Stomach smooth muscle (tissue), 2 donors: ENCODE measurements around the gene ZNF28.
"Not testable (repeated sequence)": the region's sequence is repeated elsewhere in the genome, so short reads cannot be mapped to it uniquely, and the experiment has no call there.

Experiments used
- H3K27ac ChIP-seq: one replicate; pipeline ENCODE4 v1.7.0; 2013; ENCODE audit warnings: mild to moderate bottlenecking, low read length, inconsistent platforms
- H3K27me3 ChIP-seq, 2 donors: one replicate each; pipeline ENCODE4 v1.7.0; 2013; ENCODE audit warnings: low read length in 2 of 2; ENCODE audit not compliant: insufficient read depth in 2 of 2, control insufficient read depth in 1 of 2
- H3K36me3 ChIP-seq, 2 donors: one replicate each; pipeline ENCODE4 v1.7.0; 2013; ENCODE audit warnings: low read length in 2 of 2; ENCODE audit not compliant: control insufficient read depth in 2 of 2, insufficient read depth in 2 of 2
- H3K4me1 ChIP-seq: one replicate; pipeline ENCODE4 v1.7.0; 2013; ENCODE audit warnings: low read length; ENCODE audit not compliant: control insufficient read depth, insufficient read depth
- H3K4me3 ChIP-seq, 2 donors: one replicate each; pipeline ENCODE4 v1.7.0; 2013; ENCODE audit warnings: low read length in 2 of 2
- H3K9ac ChIP-seq, 2 donors: one replicate each; pipeline ENCODE4 v1.7.0; 2013; ENCODE audit warnings: low read length in 2 of 2, mild to moderate bottlenecking in 1 of 2
- H3K9me3 ChIP-seq, 2 donors: one replicate each; pipeline ENCODE4 v1.7.0; 2013; ENCODE audit warnings: low read length in 2 of 2; ENCODE audit not compliant: control insufficient read depth in 2 of 2
- donor health status: healthy.
- donor health status: Pancreatic carcinoma.

The ZNF28 gene

GRCh38 chr19:52823676-52824075 lies 2.2 kb upstream of the ZNF28 start:
- Histone ChIP-seq H3K4me1 (no peaks in the 10 kb centered on the region), H3K9me3 (no peaks in the 10 kb centered on the region), H3K9ac (no peak overlapping the region), H3K27me3 (no peaks in the 10 kb centered on the region), H3K27ac (no peak overlapping the region), H3K4me3 (no peak overlapping the region), H3K36me3 (no peaks in the 10 kb centered on the region)

GRCh38 chr19:52820472-52821203 lies 795 bp downstream of the ZNF28 start:
- not testable (repeated sequence) for H3K27ac ChIP-seq, H3K9me3 ChIP-seq, H3K4me1 ChIP-seq, H3K36me3 ChIP-seq, H3K27me3 ChIP-seq
- Histone ChIP-seq H3K9ac (peak overlapping the region; percentile 55 to 83), H3K4me3 (peak overlapping the region; percentile 75 to 76)

GRCh38 chr19:52809801-52810200 lies 11.6 kb downstream of the ZNF28 start:
- Histone ChIP-seq H3K4me1 (no peaks in the 10 kb centered on the region), H3K27me3 (no peaks in the 10 kb centered on the region), H3K9me3 (no peaks in the 10 kb centered on the region), H3K9ac (no peak overlapping the region), H3K27ac (no peak overlapping the region), H3K36me3 (peaks cover 8 to 12% of the 10 kb centered on the region in 2 donors), H3K4me3 (no peak overlapping the region)

GRCh38 chr19:52799950-52800640 lies 21.3 kb downstream of the ZNF28 start:
- H3K36me3 ChIP-seq = peaks cover 19 to 29% of the 10 kb centered on the region in 2 donors
- H3K27me3 ChIP-seq, H3K9ac ChIP-seq, H3K4me1 ChIP-seq, H3K4me3 ChIP-seq, H3K27ac ChIP-seq: not testable (repeated sequence)
- peaks cover 20 to 22% of the 10 kb centered on the region in 2 donors for H3K9me3 ChIP-seq

- Histone ChIP-seq H3K27me3 (no peaks in the 10 kb centered on the region), H3K27ac (no peak overlapping the region), H3K4me3 (no peak overlapping the region), H3K9me3 (peaks cover 0 to 2% of the 10 kb centered on the region in 2 donors), H3K4me1 (peaks cover 10% of the 10 kb centered on the region), H3K9ac (no peak overlapping the region), H3K36me3 (no peaks in the 10 kb centered on the region)
Observed at GRCh38 chr19:52789440-52789839, 32.0 kb downstream of the ZNF28 start.

GRCh38 chr19:52786464-52787354 lies 34.7 kb downstream of the ZNF28 start, which contains the start of gene ZNF600:
Gene ZNF600, minus strand, starts transcription at chr19:52786791. Its CDS starts 7,903 bp downstream, at chr19:52778888.
- H3K36me3 ChIP-seq, H3K27me3 ChIP-seq, H3K9me3 ChIP-seq: not testable (repeated sequence)
- Histone ChIP-seq H3K27ac (peak within 1 kb of the TSS; percentile 18), H3K4me3 (peak within 1 kb of the TSS; percentile 79 to 81), H3K9ac (peak within 1 kb of the TSS; percentile 79 to 82), H3K4me1 (peaks cover 10% of the 10 kb centered on the region)

- Histone ChIP-seq H3K4me1 (peaks cover 10% of the 10 kb centered on the region), H3K27me3 (no peaks in the 10 kb centered on the region), H3K9ac (peak overlapping the region; percentile 79 to 82), H3K9me3 (no peaks in the 10 kb centered on the region), H3K36me3 (no peaks in the 10 kb centered on the region), H3K4me3 (peak overlapping the region; percentile 79 to 81), H3K27ac (peak overlapping the region; percentile 18)
Observed at GRCh38 chr19:52786078-52786463, 35.4 kb downstream of the ZNF28 start.

GRCh38 chr19:52785506-52785905 lies 35.9 kb downstream of the ZNF28 start:
- H3K9me3 ChIP-seq = no peaks in the 10 kb centered on the region
- peak overlapping the region in 1 of 2 donors; percentile 82 for H3K9ac ChIP-seq
- no peak overlapping the region for H3K27ac ChIP-seq
- peaks cover 10% of the 10 kb centered on the region for H3K4me1 ChIP-seq
- H3K4me3 ChIP-seq = no peak overlapping the region
- no peaks in the 10 kb centered on the region for H3K27me3 ChIP-seq
- no peaks in the 10 kb centered on the region for H3K36me3 ChIP-seq

- H3K9me3 ChIP-seq, H3K4me3 ChIP-seq, H3K9ac ChIP-seq, H3K27me3 ChIP-seq, H3K27ac ChIP-seq, H3K36me3 ChIP-seq: not testable (repeated sequence)
- H3K4me1 ChIP-seq = peaks cover 10% of the 10 kb centered on the region
Observed at GRCh38 chr19:52782864-52783263, 38.6 kb downstream of the ZNF28 start.

GRCh38 chr19:52778811-52779210 lies 42.6 kb downstream of the ZNF28 start:
- Histone ChIP-seq H3K4me1 (no peaks in the 10 kb centered on the region), H3K9ac (no peak overlapping the region)

More at GRCh38 chr19:52778811-52779210, 42.6 kb downstream of the ZNF28 start:
- Histone ChIP-seq H3K36me3 (peaks cover 0 to 10% of the 10 kb centered on the region in 2 donors), H3K4me3 (no peak overlapping the region), H3K9me3 (no peaks in the 10 kb centered on the region), H3K27ac (no peak overlapping the region), H3K27me3 (no peaks in the 10 kb centered on the region)
